GM12801 (cell line): ENCODE measurements around the gene PDCD11.

Experiments used
- CTCF ChIP-seq: IDR thresholded peaks from one replicate; pipeline ENCODE4 v1.5.1; 2011; ENCODE audit warnings: control low read depth; ENCODE audit not compliant: insufficient read length; ENCODE audit errors: extremely low read depth

Gene PDCD11

GRCh38 chr10:103397191-103397825 lies 882 bp downstream of the PDCD11 start:
- TF ChIP-seq CTCF, result no peak

- TF ChIP-seq CTCF, result no peak
These were observed 17.1 kb downstream of the PDCD11 start for GRCh38 chr10:103413564-103413963.

GRCh38 chr10:103415581-103415980 lies 19.2 kb downstream of the PDCD11 start:
- no peak for TF ChIP-seq CTCF

- no peak for TF ChIP-seq CTCF
These were observed 20.2 kb downstream of the PDCD11 start for GRCh38 chr10:103416436-103417147.

- TF ChIP-seq CTCF, result no peak
These were observed 21.2 kb downstream of the PDCD11 start for GRCh38 chr10:103417601-103418000.

- no peak for TF ChIP-seq CTCF
These were observed 22.7 kb downstream of the PDCD11 start for GRCh38 chr10:103419101-103419500.

- TF ChIP-seq CTCF, result no peak
These were observed 27.3 kb downstream of the PDCD11 start for GRCh38 chr10:103423748-103424147.
